ENCODE measurements around the gene APOBR. TPM values are rescaled to one million over a fixed set of nuclear protein-coding genes. Genes with fewer than 3 reads are reported as not detected.
"Not testable (repeated sequence)": the region's sequence is repeated elsewhere in the genome, so short reads cannot be mapped to it uniquely, and the experiment has no call there.

The APOBR gene
- total and polyA plus RNA-seq, 9 of the 15 experiments (the other 6 are each of a cell fraction or from before 2014, with no cell fraction given) = 0.08 to 6.1 (median 2.8) TPM; not detected in 1

- H3K27me3 ChIP-seq (ENCODE audit: control insufficient read depth in 2 of 2, insufficient read depth in 2 of 2, low read length in 2 of 2) = peaks cover 0 to 19% of the 10 kb centered on the region in 2 experiments; a peak in 2 of 5 replicates
- DNase-seq (ENCODE audit: extremely low read depth in 1 of 4, low spot score in 3 of 4) (no peak), ATAC-seq (no peak), FAIRE-seq (no peak)
- no peaks in the 10 kb centered on the region; the same call in 2 of the 3 replicates for H3K79me2 ChIP-seq (ENCODE audit: control insufficient read depth, insufficient read depth, low read length)
- no peak overlapping the region for H3K27ac ChIP-seq (ENCODE audit: extremely low read depth, low read depth, low read length)
- POLR2A ChIA-PET = no interaction called here
- no peaks in the 10 kb centered on the region for H3K36me3 ChIP-seq (ENCODE audit: control insufficient read depth, insufficient read depth, low read length)
- in situ Hi-C loops (cut with MboI) = loop anchor here (25.0 kb wide), 1 partner anchor 1712 kb away; no protein-coding TSS in a partner anchor
- 27% methylated on average over 10 of the region's 10 CpGs for WGBS (ENCODE audit: insufficient coverage, low coverage, missing lambda C conversion rate)
- H3K9me3 ChIP-seq (replicated peaks; ENCODE audit: control insufficient read depth, insufficient read depth, low read depth, low read length) = no peaks in the 10 kb centered on the region
- H2AFZ ChIP-seq (ENCODE audit: low read depth, low read length) = no peak overlapping the region
- CTCF ChIA-PET (ENCODE audit: low intra/inter-chr PET ratio) = no interaction called here
- intact Hi-C loops (cut with micrococcal nuclease) = no loop called here
- no TSS peak for BruUV-seq (replicated peaks)
- no peak overlapping the region for H3K4me2 ChIP-seq (ENCODE audit: insufficient read depth, low read length)
- H3K4me3 ChIP-seq = no peak overlapping the region
- H3K9me1 ChIP-seq (ENCODE audit: control insufficient read depth, insufficient read depth, low read length) = no peaks in the 10 kb centered on the region
- no peaks in the 10 kb centered on the region for H4K20me1 ChIP-seq (replicated peaks; ENCODE audit: control insufficient read depth, insufficient read depth, low read length)
- H3K4me1 ChIP-seq (replicated peaks in 1 of 2; ENCODE audit: control insufficient read depth in 2 of 2, insufficient read depth in 2 of 2, low read length in 2 of 2) = peaks cover 4 to 49% of the 10 kb centered on the region in 2 experiments; a peak in 4 of 5 replicates
- H3K9ac ChIP-seq (ENCODE audit: insufficient read depth in 1 of 2, low read depth in 2 of 2, low read length in 2 of 2) = peak overlapping the region in 1 of 2 experiments; percentile 13; a peak in 2 of 4 replicates
- TF ChIP-seq MITF (IDR thresholded peaks at IDR 0.05) (no peak), KDM1A (IDR thresholded peaks at IDR 0.05) (no peak), ZNF408 (CRISPR knock-in tag; IDR thresholded peaks at IDR 0.05; ENCODE audit: low read depth) (no peak), PRPF4 (IDR thresholded peaks at IDR 0.05; ENCODE audit: insufficient read depth, low read depth, low read length, poor library complexity, severe bottlenecking) (no peak), SIN3B (IDR thresholded peaks at IDR 0.05; ENCODE audit: low read depth) (no peak), RBM25 (IDR thresholded peaks at IDR 0.05; ENCODE audit: low read depth, low read length, severe bottlenecking) (no peak)
These were observed 5.4 kb downstream of the APOBR start for GRCh38 chr16:28499854-28500253.

GRCh38 chr16:28500476-28501180, 6.2 kb downstream of the APOBR start:
- ATAC-seq; BruUV-seq (replicated peaks); H3K9ac ChIP-seq (ENCODE audit: insufficient read depth in 1 of 2, low read depth in 2 of 2, low read length in 2 of 2); H3K9me1 ChIP-seq (ENCODE audit: control insufficient read depth, insufficient read depth, low read length); FAIRE-seq; H3K9me3 ChIP-seq (replicated peaks; ENCODE audit: control insufficient read depth, insufficient read depth, low read depth, low read length); intact Hi-C loops (cut with micrococcal nuclease); H4K20me1 ChIP-seq (replicated peaks; ENCODE audit: control insufficient read depth, insufficient read depth, low read length); H3K4me3 ChIP-seq; CTCF ChIA-PET (ENCODE audit: low intra/inter-chr PET ratio); H2AFZ ChIP-seq (ENCODE audit: low read depth, low read length); H3K36me3 ChIP-seq (ENCODE audit: control insufficient read depth, insufficient read depth, low read length); H3K4me2 ChIP-seq (ENCODE audit: insufficient read depth, low read length); DNase-seq (ENCODE audit: extremely low read depth in 1 of 4, low spot score in 3 of 4); H3K79me2 ChIP-seq (ENCODE audit: control insufficient read depth, insufficient read depth, low read length); POLR2A ChIA-PET; in situ Hi-C loops (cut with MboI); H3K27ac ChIP-seq (ENCODE audit: extremely low read depth, low read depth, low read length): not testable (repeated sequence)
- H3K27me3 ChIP-seq (ENCODE audit: control insufficient read depth in 2 of 2, insufficient read depth in 2 of 2, low read length in 2 of 2) = peaks cover 0 to 24% of the 10 kb centered on the region in 2 experiments; a peak in 3 of 5 replicates
- peaks cover 0 to 41% of the 10 kb centered on the region in 2 experiments; a peak in 2 of 5 replicates for H3K4me1 ChIP-seq (replicated peaks in 1 of 2; ENCODE audit: control insufficient read depth in 2 of 2, insufficient read depth in 2 of 2, low read length in 2 of 2)
- WGBS (ENCODE audit: insufficient coverage, low coverage, missing lambda C conversion rate) = 60% methylated on average over 16 of the region's 18 CpGs
